Activated CD4-positive, alpha-beta T cell treated with anti-CD3 and anti-CD28 coated beads for 24 hours (primary cell): Measurements from ENCODE around the gene RPGRIP1.
"Not testable (repeated sequence)": the region's sequence is repeated elsewhere in the genome, so short reads cannot be mapped to it uniquely, and the experiment has no call there.

Experiments used
- DNase-seq, 2 donors: peaks; one replicate each; pipeline ENCODE4 v3.0.0-alpha.2; 2020; ENCODE audit warnings: low read depth in 2 of 2

RPGRIP1 gene

GRCh38 chr14:21258005-21258888 is 21.6 kb upstream of the RPGRIP1 start:
- DNase-seq = no peak

DNA sequence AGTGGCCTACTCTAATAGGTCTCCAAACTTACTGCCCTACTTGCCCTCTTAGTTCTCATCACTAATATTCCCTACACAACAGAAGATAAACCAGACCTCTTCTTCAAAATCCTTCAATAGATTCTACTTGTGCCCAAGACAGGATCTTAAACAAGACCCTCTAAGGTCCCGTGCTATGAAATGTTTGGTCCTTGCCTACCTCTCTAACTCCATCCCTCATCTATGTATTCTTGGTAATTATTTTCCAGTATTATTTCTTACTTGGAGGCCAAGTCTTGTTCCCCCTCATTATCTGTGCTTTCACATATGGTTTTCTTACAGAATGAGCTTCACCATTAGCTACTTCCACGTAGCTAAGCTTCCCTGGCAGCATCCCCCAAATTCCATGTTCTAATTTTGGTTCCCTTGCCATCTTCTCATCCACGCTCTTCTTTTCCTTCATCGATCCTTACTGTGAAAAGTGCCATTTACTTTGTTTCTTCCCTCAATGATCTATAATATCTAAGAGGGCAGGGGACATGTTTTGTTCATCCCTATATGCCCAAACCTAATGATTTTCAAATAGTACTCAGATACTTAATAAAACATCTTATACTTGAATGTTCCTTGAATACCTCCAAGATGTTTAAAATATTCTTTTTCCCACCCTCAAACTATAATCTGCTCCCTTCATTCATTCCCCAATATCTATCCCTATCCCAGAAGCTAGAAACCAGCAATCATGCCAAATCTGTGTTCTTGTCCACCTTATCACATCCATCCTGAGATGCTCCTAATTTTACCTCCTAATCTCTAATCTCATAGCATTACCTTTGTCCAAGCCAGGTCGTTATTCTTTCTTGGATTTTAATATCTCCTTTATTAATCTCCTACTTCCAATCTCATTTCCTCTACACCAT is 20.7 kb upstream of the RPGRIP1 start:
- no peak for DNase-seq

GRCh38 chr14:21261824-21262223 is 18.1 kb upstream of the RPGRIP1 start:
- no peak for DNase-seq

- no peak for DNase-seq
These were observed 17.5 kb upstream of the RPGRIP1 start for GRCh38 chr14:21262410-21262809.

DNA sequence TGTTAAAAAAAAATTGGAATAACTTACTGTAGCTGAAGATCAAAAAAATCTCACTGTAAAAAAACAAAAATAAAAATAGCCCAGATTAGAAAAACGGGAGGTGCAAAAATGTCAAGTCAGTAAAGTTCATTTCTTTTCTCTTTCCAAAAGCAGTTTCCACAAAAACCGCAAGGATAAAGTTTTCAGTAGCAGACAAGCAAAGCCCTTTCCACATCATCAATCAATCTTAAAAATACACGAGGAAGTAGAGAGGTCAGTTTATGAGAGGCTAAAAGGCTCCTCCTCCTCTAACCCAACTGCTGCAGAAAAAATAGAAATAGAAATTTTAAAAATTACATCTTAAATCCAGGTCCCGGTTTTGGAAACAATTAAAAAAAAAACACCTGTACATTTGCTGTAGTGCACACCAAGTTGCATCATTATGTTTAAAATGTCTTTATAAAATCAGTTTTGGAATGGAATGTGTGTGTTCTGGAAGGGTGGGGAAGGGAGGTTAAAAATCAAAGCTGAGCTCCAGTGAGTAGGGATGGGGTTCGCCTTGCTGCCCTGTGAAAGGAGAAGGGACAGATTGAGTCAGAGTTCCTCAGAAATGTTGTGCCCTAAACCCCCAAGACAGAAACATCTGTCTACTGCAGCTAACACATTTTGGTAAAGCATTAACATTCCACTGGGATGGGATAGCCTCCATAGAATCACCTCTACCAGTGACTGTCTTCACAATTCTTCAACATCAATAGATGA is 16.4 kb upstream of the RPGRIP1 start:
- DNase-seq = no peak

DNA sequence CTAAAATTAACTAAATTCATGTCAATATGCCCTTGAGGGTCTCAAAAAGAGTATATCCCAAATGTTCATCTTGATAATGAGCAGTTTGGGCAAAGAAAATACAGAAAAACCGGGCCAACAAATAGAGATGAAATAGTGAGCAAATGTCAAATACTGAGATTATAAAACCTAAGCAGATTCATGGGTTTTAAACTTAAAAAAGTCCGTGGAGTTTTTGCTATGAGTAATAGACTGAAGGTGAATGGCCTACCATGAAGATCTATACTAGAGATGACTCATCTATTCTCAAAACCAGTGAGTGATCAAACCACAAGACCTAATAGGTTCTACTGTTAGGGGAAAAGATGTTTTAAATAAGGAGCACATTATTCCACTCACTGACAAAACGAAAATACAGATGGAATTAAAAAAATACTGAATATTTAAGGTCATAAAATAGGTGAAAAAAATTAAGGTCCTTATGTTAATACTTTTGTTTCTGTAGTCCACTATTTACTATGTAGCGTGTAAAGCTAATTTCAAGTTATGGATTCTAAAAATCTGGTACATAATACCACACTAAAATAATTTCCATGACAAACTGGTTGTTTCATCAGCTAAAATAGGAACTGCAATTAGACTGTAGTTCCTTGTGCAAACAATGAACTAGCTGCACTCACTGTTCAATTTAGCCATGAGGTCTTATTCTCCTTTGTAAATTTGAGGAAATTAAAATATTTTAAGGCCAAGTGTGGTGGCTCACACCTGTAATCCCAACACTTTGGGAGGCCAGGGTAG is 15.7 kb upstream of the RPGRIP1 start:
- no peak for DNase-seq

- no peak for DNase-seq
These were observed 12.4 kb upstream of the RPGRIP1 start for GRCh38 chr14:21267431-21267845.

DNA sequence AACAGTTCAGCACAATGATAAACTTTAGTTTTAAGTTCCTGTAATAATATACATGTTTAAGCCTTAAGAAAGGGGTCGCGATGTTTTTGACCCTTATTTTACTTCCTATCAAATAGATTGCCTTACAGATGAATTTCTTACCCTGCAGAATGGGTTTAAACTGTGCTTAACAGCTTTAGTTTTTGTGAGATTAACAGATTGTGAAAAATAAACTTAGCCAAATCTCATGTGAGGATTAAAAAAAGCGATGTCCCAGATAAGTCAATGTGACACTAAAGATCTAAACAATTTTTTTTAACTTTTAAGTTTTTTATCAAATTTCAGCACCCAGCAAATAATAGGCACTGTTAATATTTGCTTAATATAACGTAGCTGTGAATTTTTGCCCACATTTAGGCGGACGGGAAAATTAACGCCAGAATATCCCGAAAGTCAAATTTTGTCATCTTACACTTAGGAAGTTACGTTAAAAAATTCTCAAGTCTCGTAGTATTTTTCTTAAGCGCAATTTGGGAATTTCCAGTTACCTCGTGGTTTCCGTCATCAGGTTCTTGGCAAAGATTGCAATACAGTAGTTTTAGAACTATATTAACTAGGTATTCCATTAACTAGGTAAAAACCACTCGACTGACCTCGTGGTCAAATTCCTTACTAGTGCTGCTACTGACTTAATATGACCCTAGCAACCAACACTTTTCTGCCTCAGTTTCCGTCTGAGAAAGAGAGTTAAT is 11.8 kb upstream of the RPGRIP1 start:
- DNase-seq = no peak

DNA sequence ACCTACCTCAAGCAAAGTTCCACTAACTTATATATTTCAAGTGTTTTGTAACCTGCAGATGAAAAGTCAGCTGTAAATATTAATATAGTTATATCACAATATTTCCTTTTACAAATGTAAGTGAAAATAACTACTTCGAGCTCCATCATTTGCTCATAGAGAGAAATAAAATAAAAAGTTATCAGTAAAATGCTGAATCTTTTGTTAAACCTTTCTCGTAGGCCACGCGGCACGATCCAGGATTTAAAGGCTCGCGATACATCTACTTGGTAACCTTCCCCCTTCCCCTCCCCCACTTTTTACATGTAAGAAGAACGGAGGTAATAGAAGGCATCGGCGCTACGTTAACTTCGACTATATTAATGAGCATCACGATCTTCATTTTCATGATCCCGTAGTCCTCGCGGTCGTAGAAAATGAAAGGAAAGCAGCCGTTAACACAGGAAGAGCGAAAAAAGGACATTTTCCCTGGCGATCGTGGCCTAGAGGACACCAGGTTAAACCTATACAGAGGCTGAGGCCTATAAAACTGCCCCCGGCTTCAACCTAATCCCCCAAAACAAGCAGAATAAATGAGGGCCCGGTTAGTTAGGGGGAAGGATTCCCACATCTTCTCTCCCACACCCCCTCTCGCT is 11.1 kb upstream of the RPGRIP1 start:
- DNase-seq = peak in 1 of 2 donors; percentile 39

DNA sequence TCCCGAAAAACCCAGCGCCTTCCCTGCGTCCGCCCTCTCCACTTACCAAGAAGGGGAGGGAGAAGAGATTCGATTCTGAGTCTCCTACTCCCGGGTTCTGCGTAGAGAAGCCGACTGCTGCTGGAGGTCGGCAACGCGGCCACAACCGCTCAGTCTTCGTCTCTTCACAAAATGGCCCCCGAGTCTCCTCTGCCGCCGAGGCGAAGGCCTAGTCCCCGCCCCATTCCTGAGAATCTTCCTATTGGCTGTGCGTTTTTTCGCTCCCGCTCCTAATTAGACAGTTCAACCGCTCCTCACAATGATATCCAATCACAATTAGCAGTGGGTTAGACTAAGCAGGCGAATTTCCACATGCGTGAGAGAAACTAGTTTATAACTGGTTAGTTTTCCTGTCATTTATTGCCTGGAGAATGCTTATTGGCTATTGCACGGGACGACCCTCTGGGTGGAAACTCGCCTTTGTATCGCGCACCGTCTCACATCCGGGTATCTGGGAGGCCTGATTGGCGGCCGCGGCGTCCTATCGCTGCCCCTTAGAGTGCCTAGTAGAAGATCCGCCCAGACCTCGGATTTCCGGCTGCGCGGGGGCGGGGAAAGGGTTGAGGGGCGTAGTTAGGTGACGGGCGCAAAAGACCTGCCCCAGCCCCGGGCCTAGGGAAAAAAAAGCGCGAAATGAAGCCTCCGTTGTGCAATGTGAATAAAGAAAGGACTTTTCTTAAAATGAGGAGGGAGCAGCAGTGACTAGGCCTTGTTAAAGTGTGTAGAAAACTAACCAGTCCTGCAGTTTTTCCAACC is 10.4 kb upstream of the RPGRIP1 start, which contains the start of gene HNRNPC:
TSS of gene HNRNPC (minus strand) at position 191 of the 795 bp plus-strand sequence. CDS start 35,249 bp downstream, outside the sequence.
- peak; percentile 100 for DNase-seq

DNA sequence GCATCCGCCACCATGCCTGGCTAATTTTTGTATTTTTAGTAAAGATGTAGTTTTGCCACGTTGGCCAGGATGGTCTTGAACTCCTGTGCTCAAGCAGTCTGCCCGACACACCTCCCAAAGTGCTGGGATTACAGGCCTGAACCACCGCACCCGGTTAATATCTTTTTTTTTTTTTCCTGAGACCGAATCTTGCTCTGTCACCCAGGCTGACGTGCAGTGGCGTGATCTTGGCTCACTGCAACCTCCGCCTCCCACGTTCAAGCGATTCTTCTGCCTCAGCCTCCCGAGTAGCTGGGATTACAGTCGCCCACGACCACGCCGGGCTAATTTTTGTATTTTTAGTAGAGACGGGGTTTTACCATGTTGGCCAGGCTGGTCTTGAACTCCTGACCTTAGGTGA is 7.2 kb upstream of the RPGRIP1 start:
- DNase-seq = not testable (repeated sequence)

GRCh38 chr14:21275261-21275858 is 4.5 kb upstream of the RPGRIP1 start:
- DNase-seq = no peak

DNA sequence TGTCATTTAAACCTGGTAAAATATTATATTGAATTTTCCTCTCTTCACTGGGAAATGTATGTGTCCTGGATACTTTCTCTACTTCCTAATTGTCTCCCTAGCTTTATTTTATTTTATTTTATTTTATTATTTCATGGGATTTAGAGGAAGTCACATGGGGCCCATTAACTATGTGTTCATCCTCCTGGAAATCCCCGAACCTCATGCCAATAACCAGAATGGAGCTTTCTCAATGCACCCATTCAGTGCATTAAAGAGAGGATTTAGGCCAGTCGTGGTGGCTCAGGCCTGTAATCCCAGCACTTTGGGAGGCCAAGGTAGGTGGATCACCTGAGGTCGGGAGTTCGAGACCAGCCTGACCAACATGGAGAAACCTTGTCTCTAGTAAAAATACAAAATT is 1.3 kb upstream of the RPGRIP1 start:
- no peak for DNase-seq

DNA sequence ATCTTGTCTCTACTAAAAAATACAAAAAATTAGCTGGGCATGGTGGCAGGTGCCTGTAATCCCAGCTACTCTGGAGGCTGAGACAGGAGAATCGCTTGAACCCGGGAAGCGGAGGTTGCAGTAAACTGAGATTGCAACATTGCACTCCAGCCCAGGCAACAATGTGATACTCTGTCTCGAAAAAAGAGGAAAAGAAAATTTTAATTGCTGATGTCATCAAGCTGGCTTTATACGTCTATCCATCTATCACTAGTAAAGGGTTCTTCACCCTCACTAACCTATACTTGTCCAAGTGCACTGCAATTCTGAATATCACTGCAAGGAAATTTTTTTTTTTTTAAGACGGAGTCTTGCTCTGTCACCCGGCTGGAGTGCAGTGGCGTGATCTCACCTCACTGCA is 2.0 kb downstream of the RPGRIP1 start:
- not testable (repeated sequence) for DNase-seq

DNA sequence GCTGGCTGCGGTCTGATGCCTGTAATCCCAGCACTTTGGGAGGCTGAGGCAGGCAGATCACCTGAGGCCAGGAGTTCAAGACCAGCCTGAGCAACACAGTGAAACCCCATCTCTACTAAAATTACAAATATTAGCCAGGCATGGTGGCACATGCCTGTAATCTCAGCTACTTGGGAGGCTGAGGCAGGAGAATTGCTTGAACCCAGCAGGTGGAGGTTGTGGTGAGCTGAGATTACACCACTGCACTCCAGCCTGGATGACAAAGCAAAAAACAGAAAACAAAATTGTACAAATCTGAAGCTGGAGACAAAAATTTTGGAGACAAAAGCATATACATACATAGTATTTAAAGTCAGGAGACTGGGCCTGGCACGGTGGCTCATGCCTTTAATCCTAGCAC is 6.6 kb downstream of the RPGRIP1 start:
- not testable (repeated sequence) for DNase-seq

DNA sequence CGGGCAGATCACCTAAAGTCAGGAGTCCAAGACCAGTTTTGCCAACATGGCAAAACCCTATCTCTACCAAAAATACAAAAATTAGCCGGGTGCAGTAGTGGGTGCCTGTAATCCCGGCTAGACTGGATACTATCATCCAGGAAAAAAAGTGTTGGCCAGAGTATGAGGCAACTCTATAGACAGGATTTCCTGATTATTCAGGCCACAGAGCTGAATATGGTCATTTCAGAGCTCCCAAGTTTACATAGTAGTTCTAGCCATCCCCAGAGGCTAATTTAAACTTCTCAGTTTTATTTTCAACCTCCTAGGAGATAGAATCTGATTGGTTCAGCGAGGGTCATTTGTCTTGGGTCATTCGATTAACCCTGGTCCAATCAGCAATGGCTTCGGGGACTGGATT is 7.3 kb downstream of the RPGRIP1 start:
- DNase-seq = no peak

DNA sequence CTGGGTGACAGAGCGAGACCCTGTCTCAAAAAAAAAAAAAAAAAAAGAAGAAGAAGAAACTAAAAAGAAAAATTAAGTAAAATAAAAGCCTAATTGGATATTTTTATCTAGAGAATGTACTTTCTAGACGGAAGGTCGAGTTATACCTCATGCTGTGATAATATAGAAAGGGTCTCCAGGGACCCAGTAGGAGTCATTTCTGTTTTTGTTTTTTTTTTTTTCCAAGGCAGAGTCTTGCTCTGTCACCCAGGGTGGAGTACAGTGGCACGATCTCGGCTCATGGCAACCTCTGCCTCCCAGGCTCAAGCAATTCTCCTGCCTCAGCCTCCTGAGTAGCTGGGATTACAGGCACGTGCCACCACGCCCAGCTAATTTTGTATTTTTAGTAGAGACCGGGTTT is 14.1 kb downstream of the RPGRIP1 start:
- not testable (repeated sequence) for DNase-seq

GRCh38 chr14:21298358-21298757 is 18.5 kb downstream of the RPGRIP1 start:
- no peak for DNase-seq
